ENCODE measurements around the gene CXCL10.

Gene CXCL10

DNA sequence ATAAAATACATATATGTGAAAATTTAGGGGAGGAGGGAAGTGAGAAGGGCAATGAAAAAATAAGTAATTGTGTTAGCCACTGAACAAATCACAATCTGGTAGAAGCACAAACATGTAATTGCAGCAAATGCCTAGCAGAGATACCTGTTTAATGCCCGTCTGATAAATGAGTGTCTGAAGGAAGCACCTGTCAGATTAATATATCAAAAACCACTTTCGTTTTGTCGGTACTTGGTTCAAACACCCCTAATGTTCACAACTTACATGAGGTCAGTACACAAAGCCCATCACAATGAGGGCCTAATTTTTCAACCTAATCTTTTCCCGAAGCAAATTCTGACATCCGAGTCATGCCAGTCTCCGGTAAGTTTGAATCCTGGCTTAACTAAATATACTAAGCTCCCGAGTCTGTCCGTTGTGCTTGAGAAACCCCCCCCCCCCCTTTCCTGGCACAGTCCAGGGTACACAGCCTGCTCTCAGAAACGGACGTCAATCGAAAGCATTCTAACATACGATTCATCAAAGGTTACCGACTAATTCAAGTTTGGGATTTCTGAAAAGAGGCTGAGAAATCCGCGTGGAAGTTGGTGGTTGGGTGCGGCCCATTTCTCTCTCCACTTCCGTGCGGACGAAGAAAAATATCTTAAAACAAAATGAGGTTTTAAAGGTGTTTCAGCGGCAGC, 33.3 kb downstream of the CXCL10 start:
- no peak for DNase-seq

DNA sequence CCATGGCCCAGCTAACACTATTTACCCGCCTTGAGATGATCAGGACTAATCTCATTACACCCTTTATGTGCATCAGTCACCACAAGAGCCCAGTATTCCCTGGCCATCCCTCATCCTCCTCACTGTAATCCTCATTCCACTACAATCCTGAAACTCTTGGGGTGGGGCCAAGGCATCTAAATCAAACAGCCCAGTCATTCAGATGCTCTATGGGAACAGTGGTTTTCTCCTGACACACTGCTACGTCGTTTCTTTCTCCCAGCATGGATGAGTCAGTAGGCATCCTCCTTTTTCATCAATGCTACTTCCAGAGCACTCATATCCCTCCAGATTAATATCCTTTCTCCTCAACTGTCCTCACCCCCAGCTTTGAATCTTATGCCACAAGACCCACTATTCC, 38.2 kb downstream of the CXCL10 start:
- DNase-seq: no peak

DNA sequence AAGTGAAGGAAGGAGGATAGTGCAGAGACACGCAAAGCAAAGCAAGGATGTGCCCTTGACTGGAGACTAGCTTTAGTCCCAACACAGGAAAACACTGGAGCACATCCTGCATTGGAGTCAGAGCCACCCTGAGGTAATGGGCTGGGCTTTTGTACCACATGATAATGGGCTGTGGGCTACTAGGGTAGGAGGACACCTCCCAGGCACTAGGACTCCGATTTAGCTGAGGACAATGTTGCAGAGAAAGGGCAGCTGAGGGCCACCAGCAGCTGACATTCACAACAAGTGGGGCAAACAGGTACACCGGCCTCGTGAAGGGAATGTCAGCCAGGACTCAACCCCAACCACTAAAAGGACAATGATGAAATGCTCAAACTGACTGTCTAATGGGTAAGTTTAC, 42.7 kb downstream of the CXCL10 start:
- no peak for DNase-seq

DNA sequence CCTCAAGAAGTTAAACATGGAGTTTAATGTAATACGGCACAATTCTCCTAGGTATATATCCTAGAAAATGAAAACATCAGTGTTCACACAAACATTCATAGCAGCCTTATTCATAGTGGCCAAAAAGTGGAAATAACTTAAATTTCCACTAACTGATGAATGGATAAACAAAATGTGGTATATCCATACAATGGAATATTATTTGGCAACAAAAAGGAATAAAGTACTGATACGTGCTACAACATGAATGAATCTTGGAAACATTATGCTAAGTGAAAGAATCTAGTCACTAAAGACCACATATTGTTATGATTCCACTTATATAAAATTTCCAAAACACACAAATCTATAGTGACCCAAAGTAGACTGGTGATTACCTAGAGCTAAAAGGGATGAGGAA, 47.1 kb downstream of the CXCL10 start:
- no peak for DNase-seq

DNA sequence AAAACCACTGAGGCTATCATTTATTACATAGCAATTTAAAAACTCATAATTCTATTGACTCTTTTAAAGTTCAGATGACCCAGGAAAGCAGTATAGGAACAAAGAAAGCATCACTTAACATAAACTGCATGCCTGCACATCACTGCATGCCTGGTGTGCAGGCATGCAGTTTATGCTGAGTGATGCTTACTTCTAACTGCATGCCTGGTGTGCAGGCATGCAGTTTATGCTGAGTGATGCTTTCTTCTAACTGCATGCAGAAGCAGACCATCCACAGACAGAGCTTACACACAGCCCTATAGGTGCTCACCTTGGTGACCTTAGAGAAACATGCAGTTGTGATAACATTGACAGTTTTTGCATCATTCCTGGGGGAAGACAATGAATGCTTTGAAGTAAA, 49.5 kb downstream of the CXCL10 start:
- DNase-seq: no peak
